AG09309 (cell line): Measurements from ENCODE around the gene MAD1L1.
"Not testable (repeated sequence)": the region's sequence is repeated elsewhere in the genome, so short reads cannot be mapped to it uniquely, and the experiment has no call there.

Source experiments
- DNase-seq: peaks from one replicate; pipeline ENCODE4 v3.0.0-alpha.2; 2010; ENCODE audit warnings: low read depth
- H3K4me3 ChIP-seq: 2 replicates; pipeline ENCODE4 v1.5.1; 2011; ENCODE audit warnings: mild to moderate bottlenecking, low read depth, low read length, moderate library complexity; ENCODE audit not compliant: control insufficient read depth
- CTCF ChIP-seq: IDR thresholded peaks from 2 replicates; pipeline ENCODE4 v1.5.1; 2011; ENCODE audit warnings: mild to moderate bottlenecking, low read depth, low read length, inconsistent platforms; ENCODE audit not compliant: insufficient read depth, control insufficient read depth; ENCODE audit errors: missing control alignments

Gene MAD1L1

DNA sequence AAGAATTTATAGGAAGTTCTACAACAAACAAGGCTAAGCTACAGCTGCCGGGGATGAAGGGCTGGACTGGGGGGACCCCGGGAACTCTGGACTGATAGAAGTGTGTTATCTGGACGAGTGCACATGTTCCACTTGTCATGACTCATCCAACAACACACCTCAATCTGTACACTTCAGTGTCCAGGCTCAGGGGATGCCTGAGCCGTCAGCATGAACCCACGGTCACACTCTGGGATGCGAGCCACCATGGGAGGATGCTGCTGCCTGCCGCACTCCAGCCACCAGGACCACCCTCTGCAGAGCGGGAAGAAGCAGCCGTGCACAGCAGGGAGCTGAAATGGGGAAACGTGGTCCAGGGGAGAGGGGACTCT lies 67.5 kb downstream of the MAD1L1 start:
- TF ChIP-seq CTCF, result no peak
- no peak for DNase-seq
- no peak overlapping the region for H3K4me3 ChIP-seq

GRCh38 chr7:2164646-2165045 lies 68.1 kb downstream of the MAD1L1 start:
- H3K4me3 ChIP-seq, result no peak overlapping the region
- TF ChIP-seq CTCF, result no peak
- no peak for DNase-seq

DNA sequence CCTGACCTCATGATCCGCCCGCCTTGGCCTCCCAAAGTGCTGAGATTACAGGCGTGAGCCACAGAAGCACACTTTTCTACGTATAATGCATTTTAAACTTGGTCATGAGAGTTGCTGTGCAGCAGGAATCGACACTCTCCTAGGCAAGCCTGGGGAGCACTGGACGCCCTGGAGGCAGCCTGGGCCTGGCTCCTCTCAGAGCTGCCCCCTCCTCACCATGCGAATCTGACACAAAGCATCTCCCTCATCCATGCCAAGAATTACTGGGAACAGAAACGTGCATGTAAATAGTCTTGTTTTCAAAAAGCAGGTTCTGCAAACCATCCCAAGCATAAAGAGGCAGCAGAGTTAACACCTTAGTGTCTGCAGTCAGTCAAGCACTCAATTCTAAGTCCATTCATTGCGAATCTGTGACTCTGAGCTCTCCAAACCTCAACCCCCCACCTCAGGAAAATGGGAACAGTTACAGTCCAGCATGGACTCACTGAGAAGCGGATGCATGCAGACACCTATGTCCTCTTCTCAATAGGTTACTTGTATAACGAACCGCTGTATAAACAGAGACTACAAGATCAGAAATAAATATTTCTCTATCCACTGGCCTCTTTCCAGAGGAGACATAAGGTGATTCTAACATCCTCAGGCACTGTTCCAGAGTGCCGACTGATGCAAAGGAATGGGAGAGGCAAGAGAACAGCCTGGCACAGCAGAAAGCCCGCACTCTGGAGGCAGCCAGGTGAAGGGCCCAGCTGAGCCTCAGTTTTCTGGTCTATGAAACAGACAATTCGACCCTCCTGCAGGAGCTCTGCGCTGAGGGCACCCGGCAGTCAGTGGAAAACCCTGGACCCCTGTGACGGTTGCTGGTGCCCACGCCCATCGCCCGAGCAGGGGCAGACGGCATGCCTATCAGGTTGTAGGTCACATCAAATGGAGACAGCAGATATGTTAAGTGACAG lies 68.9 kb downstream of the MAD1L1 start:
- no peak overlapping the region for H3K4me3 ChIP-seq
- DNase-seq, result no peak
- TF ChIP-seq CTCF, result no peak

DNA sequence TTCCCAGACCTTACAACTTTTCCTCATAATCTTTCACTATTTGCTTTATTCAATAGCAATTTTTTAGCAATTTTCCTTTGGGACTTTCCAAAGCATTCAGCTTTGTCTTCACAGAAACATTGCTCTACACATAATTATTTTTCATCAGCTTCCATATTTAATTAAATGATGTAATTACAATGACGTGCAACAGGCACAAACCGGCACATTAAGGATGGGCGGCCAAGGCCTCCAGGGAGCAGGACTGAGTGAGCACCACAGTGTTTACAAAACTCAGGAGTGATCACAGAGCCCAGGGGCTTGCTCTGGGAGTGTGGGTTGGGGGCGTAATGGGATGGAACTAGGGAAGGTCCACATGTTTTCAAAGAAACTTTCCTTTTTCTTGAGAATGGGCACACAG lies 69.8 kb downstream of the MAD1L1 start:
- no peak for DNase-seq
- H3K4me3 ChIP-seq, result no peak overlapping the region
- TF ChIP-seq CTCF, result no peak

- DNase-seq, H3K4me3 ChIP-seq: not testable (repeated sequence)
Measured at GRCh38 chr7:2162004-2162902, 70.5 kb downstream of the MAD1L1 start.

- no peak for DNase-seq
- no peak for TF ChIP-seq CTCF
- H3K4me3 ChIP-seq, result no peak overlapping the region
Measured at GRCh38 chr7:2159176-2159520, 73.6 kb downstream of the MAD1L1 start.
